HEK293 (cell line): ENCODE data around the gene NDUFS7.

Experiments used
- CTCF ChIA-PET: fragments of 350-600 bp; formaldehyde crosslinking; extraction: SDS; loops from one replicate; lab custom pipeline; 2021; ENCODE audit warnings: antibody characterized with exemption; lab: Yijun Ruan, JAX
- POLR2A ChIA-PET: fragments of 300-600 bp; formaldehyde crosslinking; extraction: SDS; loops from one replicate; lab custom pipeline; 2020; ENCODE audit warnings: antibody characterized with exemption, inconsistent platforms; lab: Yijun Ruan, JAX
- H3K27ac ChIP-seq: fragments of 200-500 bp; sonication (Bioruptor generic); 2 replicates; pipeline ENCODE4 v1.5.1; 2014; ENCODE audit warnings: low read depth, low read length, control low read depth, inconsistent platforms; ENCODE audit errors: extremely low read depth
- H3K36me3 ChIP-seq, 2 experiments: fragments of 200-500 bp in 1 of 2; sonication (Bioruptor generic) in 1 of 2; 1 replicate in 1 of 2; 2 replicates in 1 of 2; pipeline ENCODE4 v1.5.1; 2014 to 2017; ENCODE audit warnings: inconsistent platforms in 2 of 2, low read length in 2 of 2; ENCODE audit not compliant: control insufficient read depth in 2 of 2, insufficient read depth in 1 of 2
- H3K4me1 ChIP-seq: fragments of 200-500 bp; sonication (Bioruptor generic); 2 replicates; pipeline ENCODE4 v1.5.1; 2014; ENCODE audit warnings: mild to moderate bottlenecking, low read length, inconsistent platforms; ENCODE audit not compliant: control insufficient read depth, insufficient read depth
- H3K4me3 ChIP-seq: 2 replicates; pipeline ENCODE4 v1.5.1; 2011; ENCODE audit warnings: low read depth, mild to moderate bottlenecking, control low read depth, low read length, moderate library complexity
- H3K9me3 ChIP-seq: fragments of 200-500 bp; sonication (Bioruptor generic); 2 replicates; pipeline ENCODE4 v1.5.1; 2014; ENCODE audit warnings: low read depth, low read length, inconsistent platforms; ENCODE audit not compliant: control insufficient read depth, insufficient read depth
- GFI1B ChIP-seq: fragments of 450-650 bp; formaldehyde crosslinking; IDR thresholded peaks from 2 replicates; pipeline ENCODE4 v1.5.1; 2016; ENCODE audit warnings: missing biosample characterization, missing genetic modification characterization
- HIC1 ChIP-seq: fragments of 450-650 bp; formaldehyde crosslinking; IDR thresholded peaks from 2 replicates; pipeline ENCODE4 v1.5.1; 2016; ENCODE audit warnings: missing biosample characterization, missing genetic modification characterization
- ZBTB6 ChIP-seq: fragments of 450-650 bp; formaldehyde crosslinking; IDR thresholded peaks from 2 replicates; pipeline ENCODE4 v1.5.1; 2017; ENCODE audit warnings: missing biosample characterization, missing genetic modification characterization
- ZNF121 ChIP-seq: fragments of 450-650 bp; formaldehyde crosslinking; IDR thresholded peaks from 2 replicates; pipeline ENCODE4 v1.5.1; 2016; ENCODE audit warnings: missing biosample characterization, missing genetic modification characterization
- ZNF174 ChIP-seq: fragments of 450-650 bp; formaldehyde crosslinking; IDR thresholded peaks from 2 replicates; pipeline ENCODE4 v1.5.0; 2017; ENCODE audit warnings: missing biosample characterization, mild to moderate bottlenecking, missing genetic modification characterization
- ZNF18 ChIP-seq: fragments of 450-650 bp; formaldehyde crosslinking; IDR thresholded peaks from 2 replicates; pipeline ENCODE4 v1.5.1; 2016; ENCODE audit warnings: missing biosample characterization, missing genetic modification characterization
- ZNF19 ChIP-seq: fragments of 450-650 bp; formaldehyde crosslinking; IDR thresholded peaks from 2 replicates; pipeline ENCODE4; 2016; ENCODE audit warnings: missing biosample characterization, missing genetic modification characterization, low read depth
- ZNF202 ChIP-seq: fragments of 450-650 bp; formaldehyde crosslinking; IDR thresholded peaks from 2 replicates; pipeline ENCODE4 v1.5.1; 2016; ENCODE audit warnings: missing biosample characterization, missing genetic modification characterization, borderline replicate concordance
- ZNF248 ChIP-seq: fragments of 450-650 bp; formaldehyde crosslinking; IDR thresholded peaks from 2 replicates; pipeline ENCODE4 v1.5.1; 2017; ENCODE audit warnings: missing biosample characterization, missing genetic modification characterization
- ZNF37A ChIP-seq: fragments of 450-650 bp; IDR thresholded peaks from 2 replicates; pipeline ENCODE4 v1.5.1; 2018; ENCODE audit warnings: missing biosample characterization, missing genetic modification characterization
- ZNF449 ChIP-seq: fragments of 450-650 bp; formaldehyde crosslinking; IDR thresholded peaks from 2 replicates; pipeline ENCODE4 v1.5.1; 2017; ENCODE audit warnings: missing biosample characterization, mild to moderate bottlenecking, missing genetic modification characterization, moderate library complexity
- ZNF48 ChIP-seq: fragments of 450-650 bp; formaldehyde crosslinking; IDR thresholded peaks from 2 replicates; pipeline ENCODE4 v1.5.1; 2016; ENCODE audit warnings: missing biosample characterization, missing genetic modification characterization
- ZNF514 ChIP-seq: fragments of 450-650 bp; formaldehyde crosslinking; IDR thresholded peaks from 2 replicates; pipeline ENCODE4 v1.5.1; 2016; ENCODE audit warnings: missing biosample characterization, missing genetic modification characterization

Gene NDUFS7

GRCh38 chr19:1428738-1429391 lies 45.2 kb downstream of the NDUFS7 start:
- CTCF ChIA-PET, result no interaction called here
- Histone ChIP-seq H3K36me3 (peaks cover 17 to 91% of the 10 kb centered on the region in 2 experiments; a peak in 2 of 3 replicates), H3K9me3 (no peaks in the 10 kb centered on the region), H3K4me1 (no peaks in the 10 kb centered on the region), H3K4me3 (no peak overlapping the region), H3K27ac (no peak overlapping the region)
- POLR2A ChIA-PET, result interaction anchor here (0.7 kb wide), 1 partner anchor 8 kb away, joined by 3 read pairs; no protein-coding TSS in a partner anchor
- TF ChIP-seq ZNF37A (tag by site-specific recombination) (no peak), ZNF449 (tag by site-specific recombination) (0 out of 2 replicates have a peak, but pooled peaks have one; percentile 25), ZNF48 (tag by site-specific recombination) (no peak), ZNF202 (no peak), ZBTB6 (peak; percentile 21; the same call in 1 of the 2 replicates), HIC1 (tag by site-specific recombination) (peak; percentile 80; the same call in 1 of the 2 replicates)

GRCh38 chr19:1429750-1430149 lies 46.0 kb downstream of the NDUFS7 start:
- Histone ChIP-seq H3K4me1 (no peaks in the 10 kb centered on the region), H3K9me3 (no peaks in the 10 kb centered on the region), H3K36me3 (peaks cover 17 to 92% of the 10 kb centered on the region in 2 experiments; a peak in 2 of 3 replicates), H3K27ac (peak overlapping the region; percentile 28; the same call in 1 of the 2 replicates), H3K4me3 (no peak overlapping the region)
- TF ChIP-seq ZNF19 (tag by site-specific recombination) (no peak), ZNF514 (tag by site-specific recombination) (no peak), GFI1B (tag by site-specific recombination) (no peak), ZNF18 (tag by site-specific recombination) (no peak), ZNF121 (tag by site-specific recombination) (no peak), HIC1 (tag by site-specific recombination) (no peak), ZNF248 (tag by site-specific recombination) (no peak), ZNF174 (no peak)
- CTCF ChIA-PET, result no interaction called here
- POLR2A ChIA-PET, result no interaction called here
